GM21717 (cell line): ENCODE data around the gene TOR1AIP1.
A peak's percentile ranks its signal among the peaks of the same experiment; 100 is the strongest.

ENCODE experiments used
- ATAC-seq: cut with Tn5 transposase; IDR thresholded peaks from one replicate; pipeline ENCODE4 v1.9.1; 2021; ENCODE audit warnings: mild to moderate bottlenecking, moderate library complexity; ENCODE audit not compliant: unreplicated experiment

Gene TOR1AIP1

DNA sequence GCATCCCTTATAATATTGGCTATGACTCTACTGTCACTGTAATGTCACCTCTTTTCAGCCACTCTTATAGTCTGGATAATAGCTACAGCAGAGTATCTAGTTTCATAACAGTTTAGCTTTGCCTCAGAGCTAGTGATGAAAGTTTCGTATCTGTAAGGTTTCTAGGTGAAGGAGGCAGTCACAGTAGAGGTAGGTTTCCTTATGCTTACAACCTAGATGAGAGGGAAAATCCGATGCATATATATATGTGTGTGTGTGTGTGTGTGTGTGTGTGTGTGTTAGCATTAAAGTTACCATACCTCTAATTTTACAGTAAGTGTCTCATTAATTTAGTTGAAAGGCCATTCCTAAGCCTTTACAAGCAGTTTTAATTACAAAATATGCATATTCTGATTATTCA lies 2.3 kb upstream of the TOR1AIP1 start:
- ATAC-seq = no peak

DNA sequence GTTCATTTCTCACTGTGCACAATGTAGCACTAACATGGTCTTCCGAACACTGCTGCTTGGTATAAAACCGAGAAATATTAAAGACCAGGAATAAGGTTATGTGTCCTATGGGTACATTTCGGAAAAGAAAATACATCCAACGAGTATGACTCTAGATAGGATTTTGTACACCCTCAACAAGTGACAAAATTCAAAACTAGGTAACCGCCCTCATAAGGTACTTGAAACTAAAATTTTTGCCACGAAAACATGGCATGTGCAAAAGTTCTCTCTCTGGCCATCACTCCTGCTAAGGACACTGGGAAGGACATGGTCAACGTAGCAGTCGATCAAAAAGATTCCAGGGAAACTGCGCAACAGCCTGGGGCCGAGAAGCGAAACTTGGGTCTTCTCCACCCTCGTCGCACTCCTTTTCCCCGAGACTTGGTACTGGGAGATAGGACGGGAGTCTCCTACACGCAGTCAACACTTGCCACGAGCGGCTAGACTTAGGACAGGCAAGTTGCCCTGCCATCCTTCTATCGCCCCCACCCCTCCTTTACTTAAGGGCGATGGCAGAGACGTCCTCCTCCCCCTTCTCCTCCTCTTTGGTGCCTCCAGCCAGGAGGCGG lies 338 bp upstream of the TOR1AIP1 start:
- no peak for ATAC-seq

DNA sequence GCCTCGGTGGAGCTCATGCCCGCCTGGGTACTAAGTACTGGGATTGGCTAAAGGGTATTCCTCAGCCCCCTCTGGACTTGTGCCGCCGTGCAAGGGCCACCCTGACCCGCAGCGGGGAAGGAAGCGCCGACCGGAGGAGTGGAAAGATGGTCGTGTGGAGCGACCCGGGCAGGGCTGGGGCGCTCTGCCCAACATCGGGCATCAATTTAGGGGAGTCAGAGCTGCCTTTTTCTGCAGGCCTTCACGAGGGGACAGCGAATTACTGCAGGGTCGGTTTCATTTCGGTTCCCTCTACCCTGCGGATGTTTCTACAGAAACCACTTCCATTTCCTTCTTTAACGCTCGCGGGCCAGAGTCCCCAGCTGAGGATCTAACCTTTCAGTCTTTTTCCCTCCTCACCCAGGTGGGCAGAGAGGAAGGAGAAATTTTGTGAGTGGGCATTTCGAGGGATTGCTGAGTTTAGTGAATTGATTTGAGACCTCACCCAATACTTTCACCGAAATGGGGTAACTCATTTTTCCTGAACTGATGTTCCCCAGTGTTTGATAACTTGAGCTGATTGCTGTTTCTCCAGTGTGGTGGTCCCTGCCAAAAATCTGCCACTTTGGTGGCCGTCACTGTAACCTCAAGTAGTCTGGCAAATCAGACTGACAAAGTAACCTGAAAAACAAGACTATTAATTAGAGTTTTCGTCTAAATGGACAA lies 1.1 kb downstream of the TOR1AIP1 start:
- ATAC-seq = peak; percentile 16

DNA sequence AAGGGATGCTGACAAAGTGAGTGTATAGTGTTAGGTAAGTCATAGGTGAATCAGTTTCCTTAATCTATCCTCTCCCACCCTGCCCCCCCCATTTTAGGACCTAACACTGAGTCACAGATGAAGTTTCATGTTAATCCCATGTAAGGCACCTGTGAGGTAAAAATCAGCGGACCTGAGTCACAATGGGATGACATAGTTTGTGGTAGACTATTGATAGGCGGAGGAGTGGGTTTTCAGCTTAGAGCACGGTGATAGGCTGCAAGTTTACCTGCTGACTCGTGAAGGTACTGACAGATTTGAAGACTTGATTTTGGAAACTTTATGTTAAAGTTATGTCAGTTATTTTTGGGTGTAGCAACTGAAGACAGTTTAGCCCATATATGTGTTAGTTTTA lies 1.7 kb downstream of the TOR1AIP1 start:
- ATAC-seq = peak; percentile 31

DNA sequence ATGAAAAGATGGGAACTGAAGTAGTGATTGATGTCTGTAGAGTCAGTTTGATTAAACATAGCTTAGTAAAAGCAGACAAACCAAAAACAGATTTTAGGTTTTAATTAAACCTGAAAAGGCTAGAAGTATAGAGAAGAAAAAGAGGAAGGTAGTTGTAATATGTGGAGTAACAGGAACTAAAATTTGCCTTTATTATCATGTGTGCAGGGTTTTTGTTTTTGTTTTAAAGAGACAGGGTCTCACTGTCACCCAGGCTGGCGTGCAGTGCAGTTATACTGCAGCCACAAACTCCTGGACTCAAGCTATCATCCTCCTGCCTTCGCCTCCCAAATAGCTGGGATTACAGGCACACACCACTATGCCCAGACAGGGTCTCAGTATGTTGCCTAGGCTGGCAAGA lies 6.0 kb downstream of the TOR1AIP1 start:
- no peak for ATAC-seq

DNA sequence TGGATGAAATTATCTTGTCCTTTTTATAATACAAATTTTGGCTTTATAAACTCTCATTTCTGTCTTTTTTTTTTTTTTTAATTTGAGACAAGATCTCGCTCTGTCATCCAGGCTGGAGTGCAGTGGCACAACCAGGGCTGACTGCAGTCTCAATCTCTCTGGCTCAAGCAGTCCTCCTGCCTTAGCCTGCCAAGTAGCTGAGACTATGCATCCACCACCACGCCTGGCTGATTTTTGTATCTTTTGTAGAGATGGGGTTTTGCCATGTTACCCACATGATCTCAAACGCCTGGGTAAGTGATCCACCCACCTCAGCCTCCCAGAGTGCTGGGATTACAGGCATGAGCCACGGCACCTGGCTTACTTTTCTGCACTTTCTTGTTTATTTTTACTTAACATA lies 7.5 kb downstream of the TOR1AIP1 start:
- no peak for ATAC-seq

DNA sequence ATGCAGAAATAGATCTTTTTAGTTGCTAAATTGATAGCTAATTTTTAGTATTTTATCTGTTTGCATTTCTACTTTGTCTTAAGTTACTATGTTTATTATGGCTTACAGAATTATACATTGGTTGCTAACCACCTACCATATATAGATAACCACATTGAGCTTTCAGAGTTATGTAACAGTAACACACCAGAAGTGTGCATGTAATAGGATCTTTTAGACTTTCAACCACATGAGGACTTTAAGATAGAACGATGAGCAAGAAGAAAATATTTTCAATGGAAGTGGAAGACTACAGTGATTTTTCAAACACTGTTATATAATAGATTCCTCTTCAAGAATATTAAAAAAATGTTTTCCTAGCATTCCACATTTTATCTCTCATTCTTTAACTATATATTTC lies 28.8 kb downstream of the TOR1AIP1 start:
- ATAC-seq = no peak

DNA sequence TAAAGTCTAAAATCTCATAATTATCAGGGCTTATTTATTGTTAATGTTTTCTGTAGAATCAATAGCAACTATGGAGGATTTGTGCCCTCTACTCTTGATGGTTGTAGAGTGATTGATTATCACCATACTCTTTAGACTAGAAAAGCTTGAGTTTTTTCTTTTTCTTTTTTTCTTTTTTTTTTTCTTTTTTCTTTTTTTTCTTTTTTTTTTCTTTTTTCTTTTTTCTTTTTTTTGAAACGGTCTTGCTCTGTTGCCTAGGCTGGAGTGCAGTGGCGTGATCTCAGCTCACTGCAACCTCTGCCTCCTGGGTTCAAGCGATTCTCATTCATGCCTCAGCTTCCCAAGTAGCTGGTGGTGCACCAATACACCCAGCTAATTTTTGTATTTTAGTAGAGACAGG lies 29.7 kb downstream of the TOR1AIP1 start:
- no peak for ATAC-seq

DNA sequence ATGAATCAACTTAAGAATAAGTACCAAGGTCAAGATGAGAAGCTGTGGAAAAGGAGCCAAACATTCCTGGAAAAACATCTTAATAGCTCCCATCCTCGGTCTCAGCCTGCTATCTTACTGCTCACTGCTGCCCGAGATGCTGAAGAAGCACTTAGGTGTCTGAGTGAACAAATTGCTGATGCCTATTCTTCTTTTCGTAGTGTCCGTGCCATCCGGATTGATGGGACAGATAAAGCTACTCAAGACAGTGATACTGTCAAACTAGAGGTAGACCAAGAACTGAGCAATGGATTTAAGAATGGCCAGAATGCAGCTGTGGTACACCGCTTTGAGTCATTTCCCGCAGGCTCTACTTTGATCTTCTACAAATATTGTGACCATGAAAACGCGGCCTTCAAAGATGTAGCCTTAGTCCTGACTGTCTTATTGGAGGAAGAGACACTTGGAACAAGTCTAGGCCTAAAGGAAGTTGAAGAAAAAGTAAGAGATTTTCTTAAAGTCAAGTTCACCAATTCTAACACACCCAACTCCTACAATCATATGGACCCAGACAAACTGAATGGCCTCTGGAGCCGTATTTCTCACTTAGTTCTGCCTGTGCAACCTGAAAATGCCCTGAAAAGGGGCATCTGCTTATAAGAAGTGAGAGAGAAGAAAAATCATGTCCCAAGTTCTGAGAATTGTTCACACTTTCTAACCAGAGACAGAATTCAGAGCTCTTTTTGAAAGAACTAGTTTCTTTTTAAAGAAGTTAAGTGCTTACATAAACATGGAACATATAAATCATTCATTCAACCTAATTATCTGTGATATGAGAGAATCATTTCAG lies 35.7 kb downstream of the TOR1AIP1 start:
- ATAC-seq = no peak

DNA sequence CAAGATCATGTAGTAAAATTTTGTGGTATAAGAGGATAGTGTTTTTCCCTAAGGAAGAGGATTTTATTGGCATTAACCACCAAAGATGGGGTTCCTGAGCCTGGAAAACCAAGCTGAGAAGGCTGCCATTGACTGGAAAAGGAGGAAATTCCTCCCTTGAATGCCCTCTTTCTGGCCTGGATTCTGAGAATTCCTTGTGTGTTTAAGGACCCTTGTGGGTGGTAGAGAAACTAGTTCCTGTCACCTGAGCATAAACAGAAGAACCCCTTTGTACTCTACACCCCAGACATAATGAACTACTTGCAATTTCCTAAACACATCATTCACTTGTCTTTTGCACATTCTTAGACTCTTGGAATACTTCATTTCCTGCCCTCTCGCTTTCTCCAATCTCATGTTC lies 39.4 kb downstream of the TOR1AIP1 start:
- no peak for ATAC-seq

DNA sequence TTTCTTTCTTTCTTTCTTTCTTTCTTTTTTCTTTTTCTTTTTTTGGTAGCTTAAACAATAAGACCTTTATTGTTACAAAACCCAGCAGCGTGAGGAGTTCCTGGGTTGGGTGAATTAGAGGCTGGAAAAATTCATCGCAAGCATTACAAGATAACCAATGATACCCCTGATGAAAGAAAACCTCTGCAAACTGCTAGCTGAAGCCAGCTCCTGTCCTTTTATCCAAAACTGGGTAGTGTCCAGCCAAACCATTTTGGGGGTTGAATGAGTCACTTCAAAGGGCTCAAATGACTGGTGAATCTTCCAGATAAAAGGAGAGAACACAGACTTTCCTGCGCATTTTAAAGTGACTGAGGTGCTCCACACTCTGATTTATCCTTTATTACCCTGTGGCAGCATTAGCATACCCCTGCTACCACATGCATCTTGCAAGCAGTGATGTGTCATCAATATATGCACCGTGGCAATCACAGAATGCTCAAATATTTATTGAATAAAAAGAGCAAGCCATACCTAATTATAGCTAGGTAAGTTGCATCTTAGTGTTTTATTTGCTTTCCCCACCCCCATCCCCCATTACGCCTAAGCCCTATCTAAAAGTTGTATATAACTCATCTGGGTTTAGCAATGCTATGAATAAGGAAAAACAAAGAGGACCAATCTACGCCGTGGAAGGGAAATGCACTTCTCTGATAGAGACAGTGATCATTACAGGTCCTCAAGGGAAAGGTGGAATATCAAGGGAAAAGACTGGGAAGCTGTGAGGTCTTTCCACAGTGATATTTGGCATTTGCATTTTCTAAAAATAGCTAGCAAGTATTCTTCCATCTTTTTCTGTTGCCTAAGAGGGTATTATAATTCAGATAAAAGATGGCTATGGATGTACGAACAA lies 40.1 kb downstream of the TOR1AIP1 start:
- ATAC-seq = no peak

DNA sequence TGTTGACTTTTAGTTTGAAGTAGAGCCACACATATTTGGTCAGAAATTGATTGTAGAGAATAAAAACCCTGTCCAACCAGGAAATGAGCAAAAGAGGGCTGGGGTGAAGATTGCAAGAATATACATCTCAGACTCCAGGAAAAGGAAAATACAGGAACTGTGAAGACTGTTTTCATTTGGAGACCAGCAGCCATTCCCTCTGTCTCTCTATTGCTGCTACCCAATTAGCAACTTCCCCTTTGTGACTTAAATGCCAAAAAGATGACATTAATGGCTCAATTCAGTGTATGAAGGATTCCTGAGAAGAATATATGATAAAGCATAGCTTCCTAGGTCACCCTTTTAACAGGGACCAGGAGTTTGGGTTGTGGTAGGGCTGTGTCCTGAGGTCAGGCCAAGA lies 40.9 kb downstream of the TOR1AIP1 start:
- ATAC-seq = no peak

DNA sequence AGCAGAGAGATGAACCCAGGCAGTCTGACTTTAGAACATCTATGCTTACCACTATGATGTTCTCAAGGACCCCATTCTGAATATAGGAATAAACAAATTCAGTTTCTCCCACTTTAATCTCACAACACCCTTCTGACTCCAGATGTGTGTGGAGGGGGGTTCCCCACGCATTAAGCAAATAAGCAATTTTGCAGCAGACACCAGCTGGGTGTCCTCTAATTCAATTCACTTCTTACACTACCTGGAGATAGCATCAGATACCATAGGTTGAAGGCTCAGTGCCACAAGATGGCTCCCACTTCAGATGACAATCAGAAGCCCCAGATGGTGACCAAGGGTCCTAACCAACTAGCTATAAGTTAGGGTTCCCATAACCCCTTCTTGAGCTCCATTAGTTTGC lies 42.2 kb downstream of the TOR1AIP1 start:
- ATAC-seq = no peak

DNA sequence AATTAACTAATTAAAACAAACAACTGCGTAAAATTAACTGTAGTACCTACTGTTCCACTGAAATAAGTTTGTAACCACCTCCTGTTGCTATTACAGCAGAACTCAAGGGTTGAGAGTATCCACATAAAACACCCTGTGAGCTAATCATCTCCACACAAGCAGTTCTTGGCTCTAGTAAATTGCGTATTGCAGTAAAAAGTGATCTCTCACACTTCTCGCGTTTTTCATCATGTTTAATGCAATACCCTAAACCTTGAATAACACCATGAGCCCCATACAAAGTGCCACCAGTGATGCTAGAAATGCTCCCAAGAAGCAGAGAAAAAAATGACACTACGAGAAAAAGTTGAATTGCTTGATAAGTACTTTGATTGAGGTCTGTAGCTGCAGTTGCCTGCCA lies 43.2 kb downstream of the TOR1AIP1 start:
- no peak for ATAC-seq

DNA sequence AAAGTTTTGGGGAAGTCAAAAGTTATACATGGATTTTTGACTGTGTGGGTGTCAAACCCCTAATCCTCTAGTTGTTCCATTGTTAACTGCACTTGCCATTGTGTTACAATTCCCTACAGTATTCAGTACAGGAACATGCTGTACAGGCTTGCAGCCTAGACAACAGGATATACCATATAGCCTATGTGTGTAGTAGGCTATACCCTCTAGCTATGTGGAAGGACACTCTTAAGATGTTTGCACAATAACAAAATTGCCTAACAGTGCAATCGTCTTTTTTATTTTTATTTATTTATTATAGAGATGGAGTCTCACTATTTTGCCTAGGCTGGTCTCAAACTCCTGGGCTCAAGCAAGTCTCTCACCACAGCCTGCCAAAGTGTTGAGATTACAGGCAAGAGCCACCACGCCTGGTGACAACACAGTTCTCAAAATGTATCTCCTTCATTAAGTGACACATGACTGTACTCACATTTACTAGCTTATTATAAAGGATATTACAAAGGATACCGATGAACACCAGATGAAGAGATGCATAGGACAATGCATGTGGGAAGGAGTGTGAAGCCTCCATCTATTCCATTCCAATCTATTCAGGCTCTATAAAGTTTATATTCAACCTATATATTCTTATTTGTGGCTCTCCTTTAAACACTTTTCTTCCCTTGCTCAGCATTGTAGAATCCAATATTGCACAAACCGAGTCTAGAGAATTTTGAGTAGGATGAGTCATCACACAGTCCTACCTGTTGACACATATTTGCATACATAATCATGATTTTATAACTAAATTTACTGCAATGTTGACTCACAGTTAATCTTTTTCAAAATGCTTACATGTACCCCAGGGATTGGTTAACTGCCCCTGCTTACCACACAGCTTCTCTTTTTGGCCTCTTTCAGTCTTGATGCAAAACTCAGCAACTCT lies 44.1 kb downstream of the TOR1AIP1 start:
- no peak for ATAC-seq

DNA sequence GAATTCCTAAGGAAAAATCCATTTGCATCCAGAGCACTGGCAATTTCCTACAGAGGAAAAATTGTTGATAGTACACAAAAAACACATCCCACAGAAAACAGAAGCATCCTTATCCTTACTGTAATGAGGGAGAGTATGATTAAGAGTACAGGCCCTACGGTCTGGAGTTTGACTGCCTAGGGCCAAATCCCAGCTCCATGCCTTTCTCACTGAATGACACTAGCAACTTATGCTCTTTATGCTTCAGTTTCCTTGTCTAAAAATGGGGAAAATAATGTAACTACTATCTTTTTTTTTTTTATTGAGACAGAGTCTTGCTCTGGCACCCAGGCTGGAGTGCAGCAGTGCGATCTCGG lies 44.7 kb downstream of the TOR1AIP1 start:
- ATAC-seq = no peak

DNA sequence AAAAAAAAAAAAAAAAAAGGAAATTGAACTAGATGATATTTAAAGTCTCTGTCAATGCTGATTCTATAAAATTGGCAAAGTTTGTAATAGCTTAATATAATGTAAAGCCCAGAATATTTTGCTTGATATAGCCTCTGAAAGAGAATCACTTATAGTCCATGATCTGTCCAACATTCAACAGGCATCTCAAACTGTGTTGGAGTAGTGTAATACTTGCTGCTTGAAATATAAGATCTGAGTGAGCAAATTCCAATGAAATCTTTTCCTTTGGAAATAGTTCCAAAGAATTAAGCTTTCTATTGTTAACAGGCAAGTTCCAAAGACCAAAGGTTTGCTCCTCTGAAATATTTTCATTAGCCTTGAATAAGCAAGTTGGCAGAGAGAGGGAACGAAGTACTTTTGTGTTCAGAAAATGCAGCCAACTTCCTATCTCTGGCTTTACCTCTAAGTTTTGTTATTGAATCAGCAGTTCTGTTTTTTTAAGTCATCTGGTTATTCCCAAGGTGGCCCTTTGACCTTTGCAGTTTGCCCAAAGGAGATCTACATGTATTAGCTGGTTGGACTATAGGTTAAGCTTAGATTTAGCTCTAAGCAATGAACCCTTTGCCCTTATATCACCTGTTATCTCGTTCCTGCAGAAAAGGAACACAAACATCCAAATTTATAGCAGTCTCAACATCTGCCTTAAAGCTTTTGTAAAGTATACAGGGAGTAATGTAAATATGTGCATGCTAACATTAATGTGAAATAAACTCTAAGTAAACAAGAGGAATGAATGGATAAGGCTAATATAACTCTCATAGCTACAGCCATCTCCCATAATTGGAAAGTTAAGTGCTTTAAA lies 48.1 kb downstream of the TOR1AIP1 start:
- ATAC-seq = no peak

DNA sequence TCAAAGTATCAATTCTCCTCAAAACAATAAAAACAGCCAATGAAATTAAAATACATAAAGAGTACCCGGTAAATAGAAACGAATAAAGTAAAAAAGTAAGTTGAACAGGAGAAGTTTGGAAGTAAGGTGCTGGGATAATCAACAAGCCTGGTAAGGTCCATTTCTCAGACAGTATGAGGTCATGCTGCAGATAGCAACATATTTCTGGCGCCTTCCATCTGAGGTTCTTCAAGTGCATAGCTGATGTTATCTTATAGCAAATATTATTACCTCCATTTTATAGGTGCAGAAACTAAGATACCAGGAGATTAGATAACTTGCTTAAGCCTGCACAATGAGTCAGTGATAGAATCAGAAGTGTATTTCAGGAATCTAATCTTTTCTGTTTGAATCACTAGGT lies 48.8 kb downstream of the TOR1AIP1 start:
- ATAC-seq = no peak

DNA sequence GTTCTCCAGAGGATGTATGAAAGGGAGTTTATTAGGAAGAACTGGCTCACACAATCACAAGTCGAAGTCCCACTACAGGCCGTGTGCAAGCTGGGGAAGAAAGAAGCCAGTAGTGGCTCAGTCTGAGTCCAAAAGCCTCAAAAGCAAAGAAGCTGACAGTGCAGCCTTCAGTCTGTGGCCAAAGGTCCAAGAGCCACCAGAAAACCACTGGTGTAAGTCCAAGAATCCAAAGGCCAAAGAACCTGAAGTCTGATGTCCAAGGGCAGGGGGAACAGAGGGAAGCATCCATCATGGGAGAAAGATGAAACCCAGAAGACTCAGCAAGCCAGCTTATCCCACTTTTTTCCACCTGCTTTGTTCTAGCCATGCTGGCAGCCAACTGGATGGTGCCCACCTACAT lies 51.1 kb downstream of the TOR1AIP1 start:
- ATAC-seq = no peak
